Retinal pigment epithelial cell (primary cell): ENCODE results near the gene RACGAP1.

ENCODE experiments used
- DNase-seq: peaks from one replicate; pipeline ENCODE4 v3.0.0-alpha.2; 2010; ENCODE audit warnings: low read depth
- H3K4me3 ChIP-seq: 2 replicates; pipeline ENCODE4 v1.5.1; 2011; ENCODE audit warnings: mild to moderate bottlenecking, low read length, control low read depth, moderate library complexity
- CTCF ChIP-seq: conservative IDR thresholded peaks from 2 replicates; pipeline ENCODE4 v1.5.1; 2011; ENCODE audit warnings: low read depth, low read length, control low read depth, inconsistent platforms

Gene RACGAP1

GRCh38 chr12:50025187-50026059, at the start of gene RACGAP1:
Gene RACGAP1 (minus strand): TSS chr12:50025494. CDS start chr12:50016715, 8,779 bp downstream.
- DNase-seq = peak; percentile 90
- TF ChIP-seq CTCF = no peak
- H3K4me3 ChIP-seq = peak within 1 kb of the TSS; percentile 92

GRCh38 chr12:50073712-50074111, 48.4 kb upstream of the RACGAP1 start:
- TF ChIP-seq CTCF = no peak
- no peak overlapping the region for H3K4me3 ChIP-seq
- DNase-seq = no peak

GRCh38 chr12:50073206-50073605, 47.9 kb upstream of the RACGAP1 start:
- no peak for TF ChIP-seq CTCF
- H3K4me3 ChIP-seq = no peak overlapping the region
- no peak for DNase-seq

- no peak for TF ChIP-seq CTCF
- DNase-seq = no peak
- no peak overlapping the region for H3K4me3 ChIP-seq
Observed at GRCh38 chr12:50072198-50072907, 47.1 kb upstream of the RACGAP1 start.

GRCh38 chr12:50070314-50071060, 45.2 kb upstream of the RACGAP1 start:
- DNase-seq = peak; percentile 39
- peak; percentile 98 for TF ChIP-seq CTCF
- no peak overlapping the region for H3K4me3 ChIP-seq

GRCh38 chr12:50069539-50069938, 44.2 kb upstream of the RACGAP1 start:
- no peak for TF ChIP-seq CTCF
- DNase-seq = no peak
- H3K4me3 ChIP-seq = no peak overlapping the region
